ENCODE results near the gene LZTS2. TPM values are rescaled to one million over a fixed set of nuclear protein-coding genes. Genes with fewer than 3 reads are reported as not detected.

The LZTS2 gene
- total RNA-seq, 1 donor from 2014 or later: 52.6 TPM

DNA sequence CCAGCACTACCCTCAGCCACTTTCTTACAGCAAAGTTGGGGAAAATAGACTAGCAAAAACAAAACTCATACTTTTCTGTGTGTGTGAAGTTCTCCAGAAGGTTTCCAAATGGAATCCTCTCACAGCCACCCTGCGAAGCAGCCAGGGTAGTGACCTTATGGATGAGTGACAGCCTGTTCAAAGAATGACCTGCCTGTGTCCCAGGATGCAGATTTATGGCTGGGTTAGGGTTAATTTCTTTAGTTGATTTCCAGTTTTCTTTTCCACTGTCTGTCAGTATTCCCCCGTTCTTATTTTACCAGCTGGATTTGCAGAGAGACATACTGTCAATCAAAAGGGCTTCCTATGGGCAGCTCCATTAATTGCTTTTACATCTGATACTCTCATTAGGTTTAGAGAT lies 32.7 kb upstream of the LZTS2 start:
- H3K4me3 ChIP-seq: no peak overlapping the region
- no peaks in the 10 kb centered on the region for H3K9me3 ChIP-seq
- ATAC-seq (no peak), DNase-seq (no peak)
- H3K4me1 ChIP-seq: peaks cover 17% of the 10 kb centered on the region
- no peak overlapping the region for H3K27ac ChIP-seq
- H3K36me3 ChIP-seq: peaks cover 34% of the 10 kb centered on the region
- TF ChIP-seq, protein P1, sequence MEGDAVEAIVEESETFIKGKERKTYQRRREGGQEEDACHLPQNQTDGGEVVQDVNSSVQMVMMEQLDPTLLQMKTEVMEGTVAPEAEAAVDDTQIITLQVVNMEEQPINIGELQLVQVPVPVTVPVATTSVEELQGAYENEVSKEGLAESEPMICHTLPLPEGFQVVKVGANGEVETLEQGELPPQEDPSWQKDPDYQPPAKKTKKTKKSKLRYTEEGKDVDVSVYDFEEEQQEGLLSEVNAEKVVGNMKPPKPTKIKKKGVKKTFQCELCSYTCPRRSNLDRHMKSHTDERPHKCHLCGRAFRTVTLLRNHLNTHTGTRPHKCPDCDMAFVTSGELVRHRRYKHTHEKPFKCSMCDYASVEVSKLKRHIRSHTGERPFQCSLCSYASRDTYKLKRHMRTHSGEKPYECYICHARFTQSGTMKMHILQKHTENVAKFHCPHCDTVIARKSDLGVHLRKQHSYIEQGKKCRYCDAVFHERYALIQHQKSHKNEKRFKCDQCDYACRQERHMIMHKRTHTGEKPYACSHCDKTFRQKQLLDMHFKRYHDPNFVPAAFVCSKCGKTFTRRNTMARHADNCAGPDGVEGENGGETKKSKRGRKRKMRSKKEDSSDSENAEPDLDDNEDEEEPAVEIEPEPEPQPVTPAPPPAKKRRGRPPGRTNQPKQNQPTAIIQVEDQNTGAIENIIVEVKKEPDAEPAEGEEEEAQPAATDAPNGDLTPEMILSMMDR (IDR thresholded peaks at IDR 0.05): no peak
- peaks cover 5% of the 10 kb centered on the region for H3K27me3 ChIP-seq (ENCODE audit: low read depth)
- intact Hi-C loops (cut with DNase I): no loop called here

DNA sequence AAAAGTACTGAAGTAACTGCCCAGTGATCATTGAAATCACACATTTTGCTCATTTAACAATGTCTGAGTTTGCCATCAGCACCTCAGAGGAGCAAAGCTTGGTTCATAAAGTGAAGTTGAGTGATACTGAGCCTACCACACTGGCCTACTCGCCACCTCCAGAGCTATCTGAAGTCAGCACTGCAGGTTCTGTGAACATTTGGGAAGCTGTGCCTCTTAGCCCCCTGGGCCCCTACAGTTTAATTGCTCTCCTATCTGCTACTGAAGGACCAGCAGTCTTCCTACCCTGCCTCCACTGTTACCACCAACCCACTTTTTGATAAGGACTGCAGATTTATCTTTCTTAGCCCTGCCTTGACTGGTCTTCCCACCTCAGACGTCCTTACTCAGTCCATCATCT lies 32.3 kb upstream of the LZTS2 start:
- Histone ChIP-seq H3K9me3 (no peaks in the 10 kb centered on the region), H3K27me3 (ENCODE audit: low read depth) (peaks cover 5% of the 10 kb centered on the region), H3K4me3 (no peak overlapping the region), H3K36me3 (peaks cover 30% of the 10 kb centered on the region), H3K27ac (no peak overlapping the region), H3K4me1 (peaks cover 17% of the 10 kb centered on the region)
- TF ChIP-seq, protein P1 (IDR thresholded peaks at IDR 0.05): no peak
- DNase-seq (no peak), ATAC-seq (no peak)
- intact Hi-C loops (cut with DNase I): no loop called here

DNA sequence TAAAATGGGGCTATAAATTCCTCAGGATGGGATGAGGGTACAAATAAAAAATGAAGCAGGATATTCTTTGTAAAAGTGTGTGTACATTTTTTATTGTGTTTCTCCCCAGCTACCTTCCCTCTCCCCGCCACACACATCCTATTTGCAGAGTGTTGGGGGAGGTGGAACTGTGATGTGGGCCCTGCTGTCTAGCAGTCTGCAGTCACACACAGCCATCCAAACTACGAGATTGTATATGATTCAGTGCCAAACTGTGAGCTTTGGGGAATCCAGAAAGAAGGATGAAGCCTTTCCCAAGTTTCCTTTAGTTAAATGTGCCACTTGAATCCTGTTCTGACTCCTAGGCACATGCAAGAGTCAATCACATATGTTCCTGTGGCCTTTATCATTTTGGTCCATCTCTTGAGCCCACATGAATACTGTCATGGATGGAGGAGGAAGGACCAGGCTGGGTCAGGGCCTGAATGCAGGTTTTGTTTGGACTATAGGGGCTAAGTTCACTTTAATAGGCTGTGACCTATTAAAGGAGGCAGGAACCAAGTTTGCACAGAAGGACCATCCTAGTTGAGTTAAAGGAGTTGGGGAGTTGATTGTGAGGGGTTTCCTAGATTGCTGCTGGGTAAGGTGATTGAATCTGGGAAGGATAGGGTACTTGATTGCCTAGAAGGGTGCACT lies 31.4 kb upstream of the LZTS2 start:
- TF ChIP-seq, protein P1 (IDR thresholded peaks at IDR 0.05): no peak
- intact Hi-C loops (cut with DNase I): no loop called here

DNA sequence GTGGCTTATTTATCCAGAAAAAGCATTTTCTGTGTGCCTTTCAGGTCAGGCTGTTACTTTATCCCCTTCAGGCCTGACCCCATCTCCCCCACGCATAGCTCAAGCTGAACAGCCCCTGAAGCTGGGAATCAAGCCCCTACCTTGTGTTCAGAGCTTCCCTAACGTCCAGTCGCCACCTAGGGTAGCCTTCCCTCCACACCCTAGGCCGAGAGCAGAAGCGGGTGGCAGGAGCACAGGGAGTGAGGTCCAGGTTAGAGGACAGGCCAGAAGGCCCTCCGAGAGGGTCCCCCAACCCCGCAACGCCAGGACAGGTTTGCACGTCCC lies 30.8 kb upstream of the LZTS2 start:
- Histone ChIP-seq H3K36me3 (peaks cover 15% of the 10 kb centered on the region), H3K4me3 (peak overlapping the region; percentile 72), H3K27me3 (ENCODE audit: low read depth) (peaks cover 5% of the 10 kb centered on the region), H3K4me1 (peaks cover 17% of the 10 kb centered on the region), H3K27ac (no peak overlapping the region), H3K9me3 (no peaks in the 10 kb centered on the region)
- intact Hi-C loops (cut with DNase I): no loop called here
- ATAC-seq (peak; percentile 29 to 31), DNase-seq (no peak)
- TF ChIP-seq, protein P1 (IDR thresholded peaks at IDR 0.05): no peak

More for the DNA sequence above, 31.4 kb upstream of the LZTS2 start:
- H3K4me3 ChIP-seq: no peak overlapping the region
- H3K27ac ChIP-seq: no peak overlapping the region
- ATAC-seq (no peak), DNase-seq (no peak)
- H3K36me3 ChIP-seq: peaks cover 21% of the 10 kb centered on the region
- H3K9me3 ChIP-seq: no peaks in the 10 kb centered on the region
- peaks cover 5% of the 10 kb centered on the region for H3K27me3 ChIP-seq (ENCODE audit: low read depth)
- H3K4me1 ChIP-seq: peaks cover 17% of the 10 kb centered on the region

DNA sequence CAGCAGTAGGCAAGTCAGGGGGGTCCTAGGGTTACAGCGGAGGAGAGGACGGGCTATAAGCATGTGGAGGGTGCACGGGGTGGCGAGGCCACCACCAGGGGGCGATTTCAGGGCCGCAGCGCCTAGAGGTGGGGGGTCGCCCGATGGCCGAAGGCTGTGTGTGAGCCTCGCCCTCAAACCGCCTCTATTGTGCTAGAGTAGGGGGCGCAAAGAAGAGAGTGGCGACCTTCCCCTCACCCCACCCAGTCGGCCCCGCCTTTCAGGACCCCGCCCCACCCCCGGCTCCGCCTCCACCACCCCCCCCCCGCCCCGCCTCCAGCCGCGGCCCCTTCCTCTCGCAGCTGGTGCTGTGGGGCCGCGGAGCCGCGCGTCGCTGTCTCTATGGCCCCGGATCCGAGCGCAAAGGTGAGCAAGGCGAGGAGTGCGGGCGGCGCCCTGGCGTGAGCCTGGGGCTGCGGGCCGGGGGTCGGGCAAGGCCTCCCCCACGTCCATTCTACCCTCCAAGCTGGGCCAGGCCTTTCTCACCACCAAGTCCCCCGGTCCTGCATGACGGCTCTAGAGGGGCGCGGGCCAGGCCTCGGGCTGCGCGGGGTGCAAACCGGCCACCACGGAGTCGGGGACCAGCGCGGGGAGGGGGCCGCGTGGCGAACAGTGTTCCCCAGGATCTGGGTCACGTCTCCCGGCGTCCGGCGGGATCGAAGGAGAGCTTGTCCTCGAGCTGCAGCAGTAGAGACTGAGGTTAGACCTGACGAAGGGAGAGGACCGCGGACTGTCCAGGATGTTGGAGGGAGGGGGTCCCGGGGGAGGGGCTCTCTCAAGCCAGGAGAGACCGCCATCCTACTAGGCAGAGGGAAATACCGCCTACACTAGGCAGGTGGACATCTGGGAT lies 30.2 kb upstream of the LZTS2 start, which contains the start of gene SEMA4G:
Gene SEMA4G, plus strand, starts transcription at position 318 of the 889 bp plus-strand sequence. CDS start 3,409 bp downstream, outside the sequence.
- no peaks in the 10 kb centered on the region for H3K9me3 ChIP-seq
- no peak within 1 kb of the TSS for H3K27ac ChIP-seq
- peaks cover 5% of the 10 kb centered on the region for H3K27me3 ChIP-seq (ENCODE audit: low read depth)
- ATAC-seq (peak; percentile 83 to 85), DNase-seq (peak; percentile 60)
- TF ChIP-seq, protein P1 (IDR thresholded peaks at IDR 0.05): peak; percentile 70
- H3K4me1 ChIP-seq: peaks cover 17% of the 10 kb centered on the region
- H3K4me3 ChIP-seq: peak within 1 kb of the TSS; percentile 72
- peaks cover 10% of the 10 kb centered on the region for H3K36me3 ChIP-seq
- intact Hi-C loops (cut with DNase I): no loop called here
